GM18907 (cell line): ENCODE data around the gene GREB1L.
"Not testable (repeated sequence)": the region's sequence is repeated elsewhere in the genome, so short reads cannot be mapped to it uniquely, and the experiment has no call there.

ENCODE experiments used
- ATAC-seq: cut with Tn5 transposase; IDR thresholded peaks from one replicate; pipeline ENCODE4 v1.9.1; 2021; ENCODE audit warnings: mild to moderate bottlenecking, moderate library complexity; ENCODE audit not compliant: unreplicated experiment

The GREB1L gene

GRCh38 chr18:21362831-21363230 is 120.8 kb downstream of the GREB1L start:
- no peak for ATAC-seq

- ATAC-seq, result no peak
Measured at GRCh38 chr18:21363348-21363747, 121.3 kb downstream of the GREB1L start.

GRCh38 chr18:21364471-21364870 is 122.4 kb downstream of the GREB1L start:
- no peak for ATAC-seq

- ATAC-seq, result no peak
Measured at GRCh38 chr18:21366896-21367295, 124.9 kb downstream of the GREB1L start.

GRCh38 chr18:21369146-21369545 is 127.1 kb downstream of the GREB1L start:
- no peak for ATAC-seq

- ATAC-seq, result not testable (repeated sequence)
Measured at GRCh38 chr18:21369597-21369996, 127.6 kb downstream of the GREB1L start.

GRCh38 chr18:21383031-21383430 is 141.0 kb downstream of the GREB1L start:
- no peak for ATAC-seq

- ATAC-seq, result no peak
Measured at GRCh38 chr18:21386523-21387240, 144.7 kb downstream of the GREB1L start.

- no peak for ATAC-seq
Measured at GRCh38 chr18:21387886-21388285, 145.9 kb downstream of the GREB1L start.

GRCh38 chr18:21389283-21389682 is 147.3 kb downstream of the GREB1L start:
- no peak for ATAC-seq

- ATAC-seq, result no peak
Measured at GRCh38 chr18:21389903-21390302, 147.9 kb downstream of the GREB1L start.

- ATAC-seq, result no peak
Measured at GRCh38 chr18:21391074-21391673, 149.1 kb downstream of the GREB1L start.

GRCh38 chr18:21393986-21394385 is 152.0 kb downstream of the GREB1L start:
- ATAC-seq, result no peak

GRCh38 chr18:21398121-21398520 is 156.1 kb downstream of the GREB1L start:
- no peak for ATAC-seq

- ATAC-seq, result no peak
Measured at GRCh38 chr18:21402272-21402671, 160.2 kb downstream of the GREB1L start.

- no peak for ATAC-seq
Measured at GRCh38 chr18:21404426-21404825, 162.4 kb downstream of the GREB1L start.

- no peak for ATAC-seq
Measured at GRCh38 chr18:21406116-21406515, 164.1 kb downstream of the GREB1L start.

- no peak for ATAC-seq
Measured at GRCh38 chr18:21408681-21409080, 166.6 kb downstream of the GREB1L start.

GRCh38 chr18:21433436-21433835 is 191.4 kb downstream of the GREB1L start:
- ATAC-seq, result no peak

GRCh38 chr18:21439431-21439846 is 197.4 kb downstream of the GREB1L start:
- no peak for ATAC-seq

- no peak for ATAC-seq
Measured at GRCh38 chr18:21441670-21442069, 199.6 kb downstream of the GREB1L start.

GRCh38 chr18:21443776-21444464 is 201.9 kb downstream of the GREB1L start:
- no peak for ATAC-seq
